Nephron (organoid): ENCODE measurements around the gene TREH.
A peak's percentile ranks its signal among the peaks of the same experiment; 100 is the strongest.

ENCODE experiments used
- H3K27ac Mint-ChIP-seq, 3 experiments: 2 replicates each; pipeline ENCODE4 v1.8.0; 2020; ENCODE audit warnings: mixed read lengths in 3 of 3, mild to moderate bottlenecking in 2 of 3, moderate library complexity in 1 of 3
- H3K27me3 Mint-ChIP-seq: 2 replicates; pipeline ENCODE4 v1.8.0; 2021; ENCODE audit warnings: low read depth, mild to moderate bottlenecking, moderate library complexity, mixed read lengths
- H3K36me3 Mint-ChIP-seq: 2 replicates; pipeline ENCODE4 v1.8.0; 2020; ENCODE audit warnings: low read depth, mixed read lengths
- H3K4me1 Mint-ChIP-seq: 2 replicates; pipeline ENCODE4 v1.8.0; 2020; ENCODE audit warnings: mixed read lengths
- H3K4me3 Mint-ChIP-seq, 3 experiments: 2 replicates each; pipeline ENCODE4 v1.8.0; 2020; ENCODE audit warnings: mild to moderate bottlenecking in 3 of 3, mixed read lengths in 3 of 3, moderate library complexity in 2 of 3
- H3K9me3 Mint-ChIP-seq: 2 replicates; pipeline ENCODE4 v1.8.0; 2020; ENCODE audit warnings: mixed read lengths
- TF ChIP-seq, protein P1 (sequence below), 3 experiments: fragments of 200-600 bp; sonication (generic); IDR thresholded peaks; one replicate each; pipeline ENCODE4 v1.5.0; 2021; ENCODE audit warnings: antibody characterized with exemption in 3 of 3; ENCODE audit not compliant: unreplicated experiment in 3 of 3

Gene TREH

DNA sequence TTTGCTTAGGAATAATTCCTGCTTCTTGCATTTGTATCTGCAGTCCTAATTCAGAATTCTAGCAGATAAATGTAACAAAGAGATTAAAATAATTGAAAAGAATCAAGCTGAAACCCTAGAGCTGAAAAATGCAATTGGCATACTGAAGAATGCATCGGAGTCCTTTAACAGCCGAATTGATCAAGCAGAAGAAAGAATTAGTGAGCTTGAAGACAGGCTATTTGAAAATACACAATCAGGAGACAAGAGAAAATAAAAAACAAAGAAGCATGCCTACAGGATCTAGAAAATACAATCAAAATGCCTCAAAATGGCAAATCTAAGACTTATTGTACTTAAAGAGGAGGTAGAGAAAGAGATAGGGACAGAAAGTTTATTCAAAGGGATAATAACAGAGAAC, 8.2 kb downstream of the TREH start:
- Mint-ChIP-seq H3K4me1 (peaks cover 3% of the 10 kb centered on the region), H3K4me3 (no peak overlapping the region), H3K36me3 (no peaks in the 10 kb centered on the region), H3K9me3 (peaks cover 10% of the 10 kb centered on the region), H3K27ac (no peak overlapping the region), H3K27me3 (peaks cover 4% of the 10 kb centered on the region)
- TF ChIP-seq, protein P1, sequence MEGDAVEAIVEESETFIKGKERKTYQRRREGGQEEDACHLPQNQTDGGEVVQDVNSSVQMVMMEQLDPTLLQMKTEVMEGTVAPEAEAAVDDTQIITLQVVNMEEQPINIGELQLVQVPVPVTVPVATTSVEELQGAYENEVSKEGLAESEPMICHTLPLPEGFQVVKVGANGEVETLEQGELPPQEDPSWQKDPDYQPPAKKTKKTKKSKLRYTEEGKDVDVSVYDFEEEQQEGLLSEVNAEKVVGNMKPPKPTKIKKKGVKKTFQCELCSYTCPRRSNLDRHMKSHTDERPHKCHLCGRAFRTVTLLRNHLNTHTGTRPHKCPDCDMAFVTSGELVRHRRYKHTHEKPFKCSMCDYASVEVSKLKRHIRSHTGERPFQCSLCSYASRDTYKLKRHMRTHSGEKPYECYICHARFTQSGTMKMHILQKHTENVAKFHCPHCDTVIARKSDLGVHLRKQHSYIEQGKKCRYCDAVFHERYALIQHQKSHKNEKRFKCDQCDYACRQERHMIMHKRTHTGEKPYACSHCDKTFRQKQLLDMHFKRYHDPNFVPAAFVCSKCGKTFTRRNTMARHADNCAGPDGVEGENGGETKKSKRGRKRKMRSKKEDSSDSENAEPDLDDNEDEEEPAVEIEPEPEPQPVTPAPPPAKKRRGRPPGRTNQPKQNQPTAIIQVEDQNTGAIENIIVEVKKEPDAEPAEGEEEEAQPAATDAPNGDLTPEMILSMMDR (IDR thresholded peaks at IDR 0.05; ENCODE audit: unreplicated experiment in 3 of 3) = no peak

DNA sequence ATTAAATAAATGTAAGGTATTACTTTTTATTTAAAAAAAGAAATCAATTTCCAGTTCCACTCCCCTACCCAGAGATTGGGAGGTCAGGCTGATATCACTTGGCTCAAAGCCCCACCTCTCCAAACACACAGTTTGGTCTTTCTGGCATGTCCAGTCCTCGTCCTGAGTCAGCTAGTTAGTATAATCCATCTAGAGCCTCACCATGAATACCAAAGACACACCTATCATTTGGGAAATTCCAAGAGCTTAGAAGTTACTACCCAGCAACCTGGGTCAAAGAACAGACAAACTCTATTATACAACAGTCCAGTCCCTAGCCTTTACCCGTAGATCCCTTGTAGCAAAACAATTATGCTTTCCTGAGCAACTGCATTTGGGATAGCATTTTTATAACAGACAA, 9.4 kb downstream of the TREH start:
- H3K27me3 Mint-ChIP-seq = peaks cover 4% of the 10 kb centered on the region
- peaks cover 5% of the 10 kb centered on the region for H3K4me1 Mint-ChIP-seq
- TF ChIP-seq, protein P1 (IDR thresholded peaks at IDR 0.05; ENCODE audit: unreplicated experiment in 3 of 3) = no peak
- H3K4me3 Mint-ChIP-seq = no peak overlapping the region
- no peaks in the 10 kb centered on the region for H3K36me3 Mint-ChIP-seq
- H3K27ac Mint-ChIP-seq = no peak overlapping the region
- H3K9me3 Mint-ChIP-seq = peaks cover 10% of the 10 kb centered on the region

DNA sequence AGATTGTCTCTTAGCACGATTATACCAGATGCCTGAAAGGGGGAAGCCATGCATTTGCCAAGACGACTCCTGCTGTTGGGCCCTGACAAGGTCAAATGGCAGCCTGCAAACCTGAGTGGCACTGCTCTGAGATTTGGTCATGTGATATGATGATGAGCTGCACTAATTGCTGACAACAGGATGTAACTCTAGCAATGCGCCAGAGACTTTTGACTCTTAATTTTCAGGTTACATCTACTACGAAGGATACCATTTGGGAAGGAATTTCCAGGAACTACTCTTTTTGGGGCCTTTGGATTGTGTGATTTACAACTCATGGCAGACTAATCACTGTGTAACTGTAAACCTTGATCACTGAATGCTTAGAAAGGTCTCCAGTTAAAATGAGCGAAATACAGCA, 13.1 kb downstream of the TREH start:
- peak overlapping the region in 1 of 3 experiments; percentile 7 for H3K27ac Mint-ChIP-seq

DNA sequence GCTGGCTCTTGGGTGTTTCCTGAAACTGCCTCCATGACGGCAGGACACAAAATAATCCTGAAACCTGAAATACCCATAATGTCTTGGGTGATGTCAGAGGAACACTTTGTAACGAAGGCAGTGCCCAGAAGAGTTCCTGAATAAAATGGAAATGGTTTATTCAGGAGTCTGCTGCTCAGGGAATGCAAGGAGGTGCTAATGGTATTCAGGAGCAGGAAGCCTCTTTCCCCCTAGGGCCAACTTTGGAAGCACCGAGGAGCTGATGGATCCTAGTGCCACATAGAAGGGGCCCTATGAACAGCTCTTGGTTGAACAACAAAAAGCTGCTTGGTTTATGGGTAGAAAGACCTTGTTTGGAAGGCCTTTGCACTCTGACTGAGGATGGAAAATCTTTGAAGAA, 15.5 kb downstream of the TREH start:
- Mint-ChIP-seq H3K4me3 (no peak overlapping the region), H3K27ac (no peak overlapping the region), H3K9me3 (no peaks in the 10 kb centered on the region), H3K36me3 (no peaks in the 10 kb centered on the region), H3K27me3 (peaks cover 4% of the 10 kb centered on the region), H3K4me1 (peaks cover 5% of the 10 kb centered on the region)
- TF ChIP-seq, protein P1 (IDR thresholded peaks at IDR 0.05; ENCODE audit: unreplicated experiment in 3 of 3) = no peak

More for the DNA sequence above, 13.1 kb downstream of the TREH start:
- peaks cover 8% of the 10 kb centered on the region for H3K9me3 Mint-ChIP-seq
- TF ChIP-seq, protein P1 (IDR thresholded peaks at IDR 0.05; ENCODE audit: unreplicated experiment in 3 of 3) = no peak
- H3K4me1 Mint-ChIP-seq = peaks cover 5% of the 10 kb centered on the region
- H3K36me3 Mint-ChIP-seq = no peaks in the 10 kb centered on the region
- no peak overlapping the region for H3K4me3 Mint-ChIP-seq
- H3K27me3 Mint-ChIP-seq = no peaks in the 10 kb centered on the region

DNA sequence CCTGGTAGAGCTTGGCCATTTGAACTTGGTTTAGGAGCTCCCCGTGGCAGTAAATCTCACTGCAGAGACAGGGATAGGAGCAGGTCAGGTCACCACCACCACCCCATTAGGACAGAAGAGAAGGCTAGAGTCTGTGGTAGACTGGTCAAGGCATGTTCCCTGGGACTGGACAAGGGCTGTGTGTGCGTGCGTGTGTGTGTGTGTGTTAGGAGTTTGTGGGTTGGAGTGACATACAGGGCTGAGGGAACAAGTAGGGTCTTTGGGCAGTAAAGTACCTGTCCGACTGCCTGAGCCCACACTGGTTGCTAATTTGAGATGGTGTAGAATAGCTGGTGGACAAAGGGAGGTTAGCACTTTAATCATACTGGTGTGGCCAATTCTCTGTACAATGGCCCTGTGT, 16.1 kb downstream of the TREH start:
- Mint-ChIP-seq H3K4me1 (peaks cover 5% of the 10 kb centered on the region), H3K9me3 (no peaks in the 10 kb centered on the region), H3K4me3 (no peak overlapping the region), H3K27me3 (peaks cover 4% of the 10 kb centered on the region), H3K27ac (no peak overlapping the region), H3K36me3 (no peaks in the 10 kb centered on the region)
- TF ChIP-seq, protein P1 (IDR thresholded peaks at IDR 0.05; ENCODE audit: unreplicated experiment in 3 of 3) = no peak

DNA sequence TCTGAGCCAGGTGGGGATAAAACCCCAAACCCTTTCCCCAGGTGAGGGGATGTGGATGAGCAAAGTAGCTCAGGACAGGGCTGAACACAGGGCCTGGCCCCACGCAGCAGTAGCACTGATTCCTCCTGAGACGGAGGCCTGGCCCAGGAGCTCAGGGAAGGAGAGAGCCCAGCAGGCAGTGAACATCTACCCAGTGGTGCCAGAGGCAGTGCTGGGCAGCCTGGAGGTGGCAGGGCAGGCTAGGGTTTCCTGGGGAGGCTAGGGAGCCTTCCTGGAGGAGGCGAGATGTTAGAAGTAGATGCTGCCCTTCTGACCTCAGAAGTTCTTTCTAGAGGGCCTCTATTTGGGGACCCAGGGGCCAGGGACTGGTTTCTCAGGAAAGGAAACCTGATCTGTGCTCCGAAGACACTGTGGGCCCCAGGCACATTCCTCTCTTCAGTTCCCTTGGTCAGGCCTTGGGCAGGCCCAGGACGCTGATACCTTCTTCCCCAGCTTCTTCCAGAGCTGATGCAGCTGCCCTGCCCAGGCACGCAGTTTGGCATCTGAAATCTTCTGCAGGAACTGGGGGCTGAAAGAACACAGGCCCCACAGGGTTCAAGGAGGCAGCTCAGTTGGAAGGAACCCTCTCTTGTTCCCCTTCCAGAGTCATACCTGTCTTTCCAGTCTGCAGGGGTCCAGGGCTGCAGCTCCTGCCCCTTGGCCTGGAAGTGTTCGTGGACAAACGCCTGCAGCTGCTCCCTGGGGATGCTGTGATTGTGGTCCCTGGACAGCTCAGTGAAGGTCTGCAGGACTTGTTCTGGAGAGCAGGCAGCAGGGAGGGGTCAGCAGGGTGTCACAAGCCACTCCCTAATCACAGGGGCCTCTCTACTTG, 16.8 kb downstream of the TREH start:
- H3K27ac Mint-ChIP-seq = no peak overlapping the region
- no peak overlapping the region for H3K4me3 Mint-ChIP-seq
- H3K4me1 Mint-ChIP-seq = peaks cover 7% of the 10 kb centered on the region
- no peaks in the 10 kb centered on the region for H3K9me3 Mint-ChIP-seq
- H3K36me3 Mint-ChIP-seq = peaks cover 2% of the 10 kb centered on the region
- peaks cover 4% of the 10 kb centered on the region for H3K27me3 Mint-ChIP-seq
- TF ChIP-seq, protein P1 (IDR thresholded peaks at IDR 0.05; ENCODE audit: unreplicated experiment in 3 of 3) = no peak
